ENCODE measurements around the gene TNKS1BP1. TPM values are rescaled to one million over a fixed set of nuclear protein-coding genes. Genes with fewer than 3 reads are reported as not detected.

Gene TNKS1BP1
- total RNA-seq, 1 donor from 2014 or later: 19.3 TPM

DNA sequence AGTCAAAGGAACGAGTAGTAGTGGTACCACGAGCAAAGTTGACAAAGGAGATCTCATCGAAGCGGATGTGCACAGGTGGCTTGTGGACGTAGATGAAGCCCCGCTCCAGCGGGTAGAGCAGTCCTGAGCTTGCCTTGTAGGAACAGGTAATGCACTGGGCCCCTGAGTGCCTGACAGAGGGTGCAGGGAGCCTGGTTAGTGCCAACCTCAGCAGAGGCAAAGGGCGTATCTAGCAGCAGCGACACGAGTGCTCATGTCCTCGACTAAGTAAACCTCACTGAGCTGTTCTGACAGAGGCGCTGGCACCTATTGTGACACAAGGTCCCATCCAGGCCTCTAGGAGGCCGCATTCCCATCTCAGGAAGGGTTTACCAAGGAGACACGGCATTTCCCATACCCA lies 7.0 kb upstream of the TNKS1BP1 start:
- no peak for DNase-seq

DNA sequence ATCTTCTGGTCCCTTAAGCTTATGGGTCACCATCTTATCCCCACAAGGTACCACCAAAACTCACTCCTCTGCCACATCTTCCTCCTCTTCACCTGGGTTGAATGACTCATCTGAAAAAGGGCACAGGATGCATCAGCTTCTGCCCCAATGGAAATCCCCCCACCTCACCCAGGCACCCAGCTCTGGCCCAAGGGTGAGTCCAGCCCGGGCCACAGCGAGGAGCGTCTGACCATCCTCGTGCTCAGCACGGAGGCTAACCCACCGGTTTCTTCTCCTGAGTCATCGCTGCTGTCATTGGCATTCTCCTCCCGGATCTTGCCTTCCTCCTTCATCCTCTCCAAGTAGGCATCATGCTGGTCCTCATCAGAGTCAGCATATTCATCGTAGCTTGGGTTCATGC lies 5.3 kb upstream of the TNKS1BP1 start:
- DNase-seq: no peak

DNA sequence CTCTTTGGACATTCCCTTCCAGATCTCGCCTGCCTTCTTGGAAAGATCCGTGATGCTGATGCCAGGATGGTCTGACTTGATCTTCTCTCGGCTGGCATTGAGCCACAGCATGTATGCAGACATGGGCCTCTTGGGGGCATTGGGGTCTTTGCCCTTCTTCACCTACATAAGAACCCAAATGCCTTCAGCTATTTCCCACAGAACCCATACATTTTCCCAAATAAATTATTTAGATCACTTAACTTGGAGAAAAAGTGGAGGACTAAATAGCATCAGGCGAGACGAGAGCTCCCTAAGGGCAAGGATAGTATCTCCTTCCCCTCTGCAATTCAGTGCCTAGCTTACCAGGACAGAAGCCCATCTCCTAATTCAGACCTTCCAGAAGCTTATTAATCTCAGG lies 3.0 kb upstream of the TNKS1BP1 start:
- DNase-seq: no peak

DNA sequence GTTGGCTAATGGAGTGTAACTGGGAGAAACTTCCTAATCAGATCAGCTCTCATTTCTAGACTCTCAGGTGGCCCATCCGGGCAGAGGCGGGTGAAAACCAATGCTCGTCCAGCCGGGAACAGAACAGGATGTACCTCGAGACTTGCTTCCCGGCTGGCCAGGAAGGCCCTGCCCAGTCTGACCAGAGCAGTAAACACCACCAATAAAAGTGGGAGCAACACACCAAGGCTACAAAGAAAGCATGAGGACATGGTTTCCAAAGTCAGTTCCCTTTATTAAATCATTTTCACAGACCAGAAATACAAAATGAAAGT lies 940 bp upstream of the TNKS1BP1 start:
- DNase-seq: no peak

DNA sequence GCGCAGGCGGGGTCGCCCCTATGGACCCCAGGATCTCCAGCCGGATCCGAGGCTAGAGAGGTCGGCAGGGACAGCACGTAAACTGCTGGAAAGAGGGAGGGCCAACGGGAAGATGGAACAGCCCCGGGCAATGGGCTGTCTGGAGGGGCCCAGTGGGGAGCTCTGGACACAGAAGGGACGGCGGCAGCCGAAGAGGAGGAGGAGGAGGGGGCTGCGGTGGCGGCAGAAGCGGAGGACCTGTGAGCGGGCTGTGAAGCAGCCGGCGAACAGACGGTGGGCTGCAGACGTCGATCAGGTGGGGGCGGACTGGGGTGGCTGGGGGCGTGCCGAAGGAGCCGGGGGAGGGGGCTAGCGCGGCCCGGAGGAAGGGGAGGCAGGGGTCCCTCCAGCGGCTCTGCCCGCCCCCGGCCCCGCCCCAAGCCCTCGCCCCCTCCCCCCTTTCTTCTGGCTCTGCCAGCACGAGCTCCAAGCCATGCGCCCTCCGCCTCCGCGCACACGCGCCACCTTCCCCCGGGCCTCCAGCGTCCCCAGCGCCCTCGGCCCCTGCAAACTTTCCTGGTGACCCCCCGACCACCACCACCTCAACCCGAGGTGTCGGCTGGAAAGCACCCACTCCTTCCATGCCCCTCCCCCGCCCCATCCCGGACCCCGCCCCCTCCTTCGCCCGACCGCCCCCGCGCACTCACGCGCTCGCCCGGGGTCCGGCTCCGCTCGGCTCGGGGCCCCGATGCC lies 432 bp downstream of the TNKS1BP1 start:
- DNase-seq: no peak

DNA sequence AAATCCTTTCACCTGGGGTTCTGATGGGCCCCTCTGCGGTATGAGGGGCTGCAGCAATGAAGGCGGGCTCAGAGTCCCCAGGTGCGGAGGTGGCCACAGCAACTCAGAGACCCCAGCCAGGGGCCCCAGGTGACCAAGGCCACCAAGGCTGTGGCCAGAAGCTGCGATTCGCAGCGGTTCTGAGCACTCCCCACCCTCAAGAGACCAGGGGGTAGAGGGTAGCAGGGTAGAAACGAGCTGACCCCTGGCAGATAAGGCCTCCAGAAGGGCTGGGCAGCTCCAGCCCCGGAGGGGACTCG lies 948 bp downstream of the TNKS1BP1 start:
- no peak for DNase-seq

DNA sequence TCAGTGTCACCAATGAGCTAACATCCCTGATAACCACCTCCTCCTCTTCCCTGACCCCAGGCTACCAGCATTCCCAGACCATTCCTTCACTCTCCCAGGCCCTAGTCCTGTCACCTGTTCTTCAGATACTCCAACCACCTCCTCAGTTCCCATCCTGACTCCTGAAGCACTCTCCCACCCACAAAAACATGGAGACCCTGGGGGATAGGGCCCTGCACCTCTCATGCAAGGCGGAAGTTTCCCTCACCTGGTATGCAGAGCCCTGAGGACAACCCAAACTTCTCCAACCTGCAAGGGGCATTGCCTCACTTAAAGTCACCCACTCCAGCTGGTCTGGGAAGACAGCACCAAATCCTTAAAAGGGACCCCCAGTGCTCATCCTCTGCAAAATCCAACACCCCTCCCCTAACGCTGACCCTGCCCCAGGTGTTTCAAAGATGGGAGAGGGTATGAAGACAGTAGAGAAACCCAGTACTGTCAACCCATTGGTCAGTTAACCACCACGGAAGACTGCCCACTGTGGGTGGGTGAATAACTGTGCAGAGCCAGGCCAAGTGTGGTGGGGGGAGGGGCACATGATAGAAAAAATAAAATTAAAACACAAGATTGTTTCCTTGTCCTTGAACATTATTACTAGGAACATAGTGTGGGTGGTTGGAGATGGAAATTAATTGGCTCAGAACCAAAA lies 1.4 kb downstream of the TNKS1BP1 start:
- no peak for DNase-seq

DNA sequence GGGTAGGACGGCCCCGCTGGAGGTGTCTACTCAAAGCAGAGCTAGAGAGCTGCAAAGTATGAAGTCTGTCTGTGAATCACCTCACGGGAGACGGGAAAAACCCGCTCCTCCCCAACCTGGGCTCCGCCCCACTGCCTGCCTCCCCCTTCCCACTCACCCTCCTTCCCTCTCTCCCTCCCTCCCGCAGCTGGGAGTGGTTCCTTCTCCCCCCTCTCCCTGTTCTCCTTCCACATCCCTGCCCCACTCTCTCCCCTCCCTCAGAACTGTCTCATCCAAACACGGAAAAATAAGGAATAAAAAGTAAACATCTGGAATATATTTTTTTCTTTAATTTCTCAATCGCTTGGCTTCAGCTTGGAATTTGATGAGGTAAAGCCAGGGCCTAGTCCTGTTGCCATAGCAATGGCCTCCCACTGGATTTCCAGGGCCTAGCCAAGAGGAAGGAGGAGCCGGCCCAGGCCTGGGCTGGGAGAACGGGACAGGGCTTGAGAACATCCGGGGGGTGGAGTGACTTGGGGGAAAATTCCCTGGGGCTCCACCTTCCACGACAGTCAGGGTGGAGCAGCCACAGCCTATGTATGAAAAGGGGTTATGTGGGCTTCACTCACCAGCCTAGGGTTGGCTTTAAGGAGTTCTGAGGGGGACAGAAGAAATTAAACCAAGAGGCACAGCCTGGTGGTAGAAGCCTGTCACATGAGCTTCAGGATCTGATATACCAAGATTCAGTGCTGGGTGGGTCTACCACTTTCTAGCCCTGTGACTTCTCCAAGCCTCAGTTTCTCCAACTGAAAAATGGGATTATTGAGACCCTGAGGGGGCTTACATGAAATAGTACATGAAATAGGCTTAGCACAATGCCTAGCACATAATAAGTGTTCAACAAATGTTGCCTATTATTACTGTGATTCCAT lies 2.2 kb downstream of the TNKS1BP1 start:
- peak; percentile 68 for DNase-seq

DNA sequence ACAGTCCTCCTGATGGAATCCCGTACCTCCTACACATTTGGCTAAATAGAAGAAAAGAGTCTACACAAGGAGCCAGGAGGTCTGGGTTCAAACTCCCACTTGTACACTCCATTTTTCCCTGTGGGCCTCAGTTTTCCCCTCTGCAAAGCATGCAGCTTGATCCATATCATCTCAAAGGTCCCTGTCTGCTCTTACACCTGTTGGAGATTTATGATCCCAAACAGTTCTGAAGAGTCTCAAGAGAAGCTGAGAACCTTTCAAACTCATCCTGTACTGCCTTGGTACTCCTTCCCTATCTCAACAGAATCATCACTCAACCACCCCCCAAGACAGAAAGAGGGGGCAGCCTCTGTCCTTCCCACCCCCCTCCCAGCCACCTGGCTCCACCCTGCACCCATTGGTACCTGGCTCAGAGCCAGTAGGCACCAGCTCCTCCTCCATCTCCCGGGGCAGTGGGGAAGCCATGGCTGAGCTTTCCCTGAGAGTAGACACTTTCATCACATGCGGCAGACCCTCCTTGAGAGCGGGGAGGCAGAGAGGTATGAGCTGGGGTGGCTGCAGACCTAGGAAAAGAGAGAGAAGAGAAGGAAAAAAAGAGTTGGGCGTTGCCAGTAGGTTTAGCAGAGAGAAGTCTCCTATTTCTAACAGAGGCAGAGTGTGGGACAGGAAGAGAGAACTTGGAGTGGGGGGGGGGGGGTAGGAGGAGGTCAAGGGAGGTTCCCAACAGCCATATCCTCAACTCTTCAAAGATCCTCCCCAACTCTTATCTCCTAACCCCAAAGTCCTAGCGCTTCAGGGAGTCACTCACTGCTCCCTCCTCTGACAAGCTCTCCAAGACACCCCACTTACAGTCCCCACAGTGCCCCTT lies 3.1 kb downstream of the TNKS1BP1 start:
- DNase-seq: no peak

DNA sequence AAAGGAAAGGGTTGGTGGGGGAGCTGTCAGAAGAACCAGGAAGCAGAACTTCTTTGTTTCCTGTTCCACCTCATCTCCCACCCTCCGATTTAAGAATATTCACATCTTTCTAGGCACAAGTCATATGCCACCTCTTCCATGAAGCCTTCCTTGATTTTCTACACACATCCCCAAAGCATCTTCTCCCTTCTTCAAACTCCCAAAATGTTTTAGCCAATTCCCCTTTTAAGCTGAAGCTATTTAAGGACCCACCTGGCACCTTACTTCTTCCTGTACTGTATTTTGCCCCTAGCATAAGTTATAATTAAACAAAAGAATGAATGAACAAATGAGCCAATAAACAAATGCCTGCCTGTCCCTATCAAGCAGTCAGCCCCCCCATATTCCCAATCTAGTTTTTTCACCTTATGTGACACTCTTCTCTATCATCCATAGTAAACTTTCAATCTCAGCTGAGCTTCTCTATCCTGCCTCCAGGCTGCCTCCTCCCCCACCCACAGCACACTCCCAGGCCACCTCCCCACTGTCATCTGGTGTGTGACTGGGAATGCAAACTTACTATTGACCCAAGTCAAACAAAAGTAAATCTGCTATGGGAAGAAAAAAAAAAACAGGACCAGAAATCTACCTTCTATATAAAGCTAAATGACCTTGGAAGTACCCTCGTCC lies 3.9 kb downstream of the TNKS1BP1 start:
- DNase-seq: no peak

DNA sequence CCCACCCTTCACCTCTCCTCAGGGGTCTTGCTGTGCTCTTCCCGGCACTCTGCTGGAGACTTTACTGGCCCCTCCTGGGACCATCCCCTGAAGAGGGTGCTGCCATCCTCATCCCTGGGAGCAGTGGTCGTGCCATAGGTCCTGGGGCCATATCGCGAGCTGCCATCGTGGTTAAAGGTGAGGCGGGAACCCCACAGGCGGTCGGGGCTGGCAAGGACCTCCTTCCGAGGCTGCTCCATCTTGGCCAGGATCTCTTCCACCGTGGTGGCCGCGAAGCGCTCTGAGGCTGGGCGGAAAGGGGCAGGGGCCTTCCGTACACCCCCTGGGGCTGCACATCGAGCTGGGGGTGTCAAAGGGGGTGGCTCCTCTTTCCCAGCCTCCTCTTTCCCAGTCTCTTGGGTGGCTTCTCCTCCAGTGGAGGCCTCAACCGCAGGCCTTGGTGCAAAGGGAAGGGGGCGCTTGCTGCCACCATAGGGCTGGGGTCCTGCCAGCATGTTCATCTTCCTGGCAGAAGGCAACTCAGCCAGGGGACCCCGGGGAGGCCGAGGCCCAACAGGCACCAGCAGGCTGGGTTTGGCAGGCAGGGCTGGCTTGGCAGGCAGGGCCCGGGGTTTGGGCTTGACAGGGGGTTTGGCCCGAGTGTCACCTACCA lies 4.6 kb downstream of the TNKS1BP1 start:
- DNase-seq: no peak

DNA sequence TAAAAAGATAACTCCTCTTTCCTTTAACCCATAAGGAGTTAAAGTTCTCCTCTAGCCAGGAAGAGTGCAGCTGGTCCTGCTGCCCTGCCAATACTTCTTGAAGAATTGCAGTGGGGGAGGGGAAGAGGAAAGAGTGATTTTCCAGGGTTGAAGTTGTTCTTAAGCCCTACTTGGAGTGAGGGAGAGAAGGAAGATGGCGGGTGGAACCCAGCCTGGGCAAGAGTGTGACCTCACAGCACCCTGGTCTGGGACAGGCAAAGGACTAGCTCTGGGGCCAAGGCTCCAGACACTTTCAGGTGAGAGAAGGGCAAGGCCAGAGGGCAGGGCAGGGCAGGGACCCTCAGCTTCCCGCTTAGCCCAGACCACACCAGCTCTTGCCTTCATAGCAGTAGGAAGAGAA lies 6.6 kb downstream of the TNKS1BP1 start:
- DNase-seq: no peak

DNA sequence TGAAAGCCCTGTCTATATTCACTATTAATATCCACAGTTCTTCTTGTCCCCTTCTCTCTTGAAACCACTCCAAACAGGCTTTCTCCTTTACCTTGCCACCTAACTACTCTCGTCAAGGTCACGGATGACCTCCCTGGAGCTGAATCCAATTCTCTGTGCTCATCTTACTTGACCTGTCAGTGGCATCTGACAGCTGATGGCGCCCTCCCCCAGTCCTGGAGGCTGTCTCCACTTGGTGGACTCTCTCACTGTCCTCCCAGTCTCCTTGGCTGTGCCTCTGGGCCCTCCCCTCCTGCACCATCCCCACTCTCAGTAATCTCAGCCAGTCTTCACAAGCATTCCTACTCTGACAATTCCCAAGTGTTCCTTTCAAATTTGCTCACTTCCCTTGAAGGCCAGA lies 8.7 kb downstream of the TNKS1BP1 start:
- DNase-seq: no peak

DNA sequence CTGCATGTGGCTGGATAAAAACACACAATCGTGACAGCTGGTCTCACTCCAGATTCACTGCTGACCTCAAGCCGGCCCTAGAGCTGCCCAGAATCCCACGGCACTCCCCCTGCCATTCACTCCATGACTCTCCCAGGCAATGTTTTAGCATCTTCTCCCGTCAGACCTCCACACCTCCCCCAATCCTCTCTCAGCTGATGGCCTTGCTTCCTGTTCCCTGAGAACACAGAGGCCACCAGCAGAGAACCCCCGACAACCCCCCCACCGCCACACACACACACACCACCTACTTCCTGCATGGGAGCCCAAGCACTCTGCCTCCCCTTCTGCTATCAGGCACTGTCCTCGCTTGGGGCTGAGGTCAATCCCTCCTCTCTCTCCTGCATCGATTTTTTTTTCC lies 9.3 kb downstream of the TNKS1BP1 start:
- no peak for DNase-seq

DNA sequence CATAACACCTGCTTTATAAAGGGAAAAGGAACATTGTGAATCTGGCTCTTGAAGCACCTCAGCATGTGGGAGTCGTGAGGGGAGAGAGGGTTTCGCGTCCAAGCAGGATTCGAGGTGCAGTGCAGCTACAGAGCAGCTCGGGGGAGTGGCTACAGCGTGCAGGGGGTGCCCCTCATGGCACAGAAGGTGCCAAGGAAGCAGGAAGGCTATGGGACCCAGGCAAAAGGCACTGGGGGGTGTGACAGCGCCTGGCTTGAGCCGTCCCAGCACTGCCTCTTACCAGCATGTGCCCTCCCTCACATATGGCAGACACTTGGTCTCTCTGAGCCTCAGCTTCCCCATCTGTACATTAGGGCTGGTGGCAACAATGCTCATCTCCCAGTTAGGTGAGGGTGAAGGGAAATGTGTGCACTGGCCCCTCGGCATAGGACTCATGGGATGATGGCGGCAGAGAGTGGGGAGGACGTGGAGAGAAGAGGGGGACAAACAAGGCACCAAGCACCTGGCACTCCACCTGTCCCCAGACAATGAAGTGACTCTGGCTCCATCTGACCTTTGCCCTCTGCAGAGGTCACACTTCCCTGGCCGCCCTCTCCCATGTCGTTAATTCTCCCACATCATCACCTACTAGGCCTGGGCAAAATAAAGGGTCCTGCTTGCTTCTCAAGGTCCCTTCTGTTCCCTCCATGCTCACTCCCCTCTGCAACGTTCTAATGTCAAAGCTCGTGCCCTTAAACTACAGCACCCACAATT lies 10.4 kb downstream of the TNKS1BP1 start:
- DNase-seq: no peak

DNA sequence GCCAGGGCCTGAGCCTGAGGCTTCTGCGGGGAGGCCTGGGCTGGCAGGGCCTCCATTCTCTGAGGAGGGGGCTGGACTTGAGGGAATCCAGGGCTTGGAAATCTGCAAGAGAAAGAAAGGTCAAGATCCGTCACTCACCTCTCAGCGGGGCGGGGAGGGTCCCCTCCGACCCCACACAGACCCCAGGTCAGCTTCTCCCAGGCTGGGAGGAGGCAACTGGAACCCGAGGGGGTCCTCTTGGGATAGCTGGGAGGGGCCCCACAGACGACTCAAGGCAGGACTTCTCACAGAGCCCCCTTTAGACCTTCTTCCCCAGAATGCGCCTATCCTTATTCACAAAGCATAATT lies 11.0 kb downstream of the TNKS1BP1 start:
- no peak for DNase-seq

DNA sequence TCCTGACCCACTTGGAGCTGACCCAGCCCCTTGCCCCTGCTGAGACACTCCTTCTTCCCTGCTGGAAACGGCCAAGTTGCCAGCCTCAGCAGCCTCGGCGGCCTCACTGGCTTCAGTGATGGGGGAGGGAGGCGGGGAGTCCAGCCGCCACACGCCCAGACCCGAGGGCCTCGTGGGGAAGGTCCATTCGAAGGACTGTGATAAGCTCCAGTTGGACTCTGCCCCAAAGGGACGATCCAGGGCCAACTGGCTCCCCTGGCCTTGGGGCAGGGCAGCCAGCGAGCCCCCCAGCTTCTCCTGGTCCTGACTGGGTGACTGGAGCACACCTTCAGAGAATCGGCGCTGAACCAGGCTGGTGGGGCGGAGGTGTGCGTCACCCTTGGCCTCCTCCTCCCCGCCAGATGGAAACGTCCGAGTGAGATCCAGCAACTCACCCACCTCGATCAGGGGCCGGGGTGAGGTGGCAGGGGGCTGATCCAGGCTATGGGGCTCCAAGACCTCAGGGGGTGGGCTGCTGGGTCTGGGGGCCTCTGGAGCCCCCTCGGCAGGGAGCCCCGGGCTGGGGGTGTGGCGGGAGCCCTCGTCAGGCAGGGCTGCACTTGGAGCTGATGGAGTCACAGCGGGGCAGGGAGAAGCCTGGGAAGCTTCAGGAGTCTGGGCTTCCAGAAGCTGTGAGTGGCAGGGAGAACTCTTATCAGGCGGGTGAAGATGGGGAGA lies 11.5 kb downstream of the TNKS1BP1 start:
- DNase-seq: no peak

DNA sequence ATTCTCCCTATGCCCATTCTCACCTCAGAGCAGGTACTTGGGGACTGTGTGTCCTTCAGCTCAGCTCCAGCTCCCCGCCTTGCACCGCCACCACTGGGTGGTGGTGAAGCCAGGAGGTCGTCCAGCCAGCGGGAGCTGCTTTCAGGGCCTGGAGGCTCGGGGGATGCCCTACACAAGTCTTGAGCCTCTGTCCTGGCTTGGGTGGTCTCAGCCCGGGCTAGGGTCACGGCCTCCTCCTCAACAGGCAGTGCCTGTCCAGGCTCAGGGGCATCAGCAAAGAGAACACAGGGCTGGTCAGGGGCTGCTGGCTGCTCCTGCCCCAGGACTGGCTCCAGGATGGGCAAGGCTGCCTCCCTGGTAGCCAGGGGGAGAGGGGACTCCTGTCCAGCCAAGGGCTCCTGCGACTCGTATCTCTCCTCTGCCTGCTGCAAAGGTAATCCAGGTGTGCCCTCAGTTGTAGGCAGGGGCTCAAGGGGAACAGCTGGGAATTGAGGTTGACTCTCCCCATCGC lies 12.2 kb downstream of the TNKS1BP1 start:
- no peak for DNase-seq

DNA sequence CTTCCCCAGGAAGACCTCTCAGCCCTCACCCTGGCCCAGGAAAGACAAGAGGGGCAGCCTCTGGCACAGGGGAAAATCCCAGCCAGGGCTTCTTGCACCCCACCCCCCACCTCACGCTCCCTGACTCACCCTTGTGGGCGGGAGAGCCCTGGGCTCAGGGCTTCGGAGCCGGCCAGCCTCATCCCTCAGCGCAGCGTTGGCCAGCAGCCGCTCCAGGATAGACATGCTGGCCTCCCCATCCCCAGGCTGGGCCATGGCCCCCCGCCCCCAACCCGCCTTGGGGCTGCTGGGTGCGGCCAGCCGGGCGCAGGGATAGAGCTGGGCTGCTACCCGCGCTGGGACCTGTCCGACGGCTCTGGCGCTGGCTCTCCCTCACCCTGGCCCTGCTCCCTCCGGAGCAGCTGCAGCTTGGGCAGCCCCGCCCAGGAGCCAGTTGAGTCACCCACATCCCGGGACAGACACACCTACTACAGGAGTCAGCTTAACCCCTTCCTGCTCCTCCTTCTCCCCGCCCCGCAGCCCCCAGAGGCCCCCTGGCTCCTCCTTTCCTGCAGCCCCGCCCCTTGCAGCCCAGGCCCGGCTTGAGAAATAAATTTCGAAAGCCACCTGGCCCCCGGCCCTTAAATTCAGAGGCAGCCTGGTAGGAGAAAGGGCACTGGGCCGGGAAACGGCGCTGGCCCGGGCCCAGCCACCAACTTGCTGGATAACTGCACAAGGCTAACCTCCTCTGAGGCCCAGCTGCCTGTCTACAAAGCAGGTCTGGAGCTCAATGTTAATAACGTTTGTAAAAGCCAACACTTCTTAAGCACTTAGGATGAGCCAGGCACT lies 13.4 kb downstream of the TNKS1BP1 start:
- peak; percentile 62 for DNase-seq
